K562 (cell line): Measurements from ENCODE around the gene ZFYVE1.
"Not testable (repeated sequence)": the region's sequence is repeated elsewhere in the genome, so short reads cannot be mapped to it uniquely, and the experiment has no call there.

Source experiments
- ASH1L ChIP-seq: fragments of 450-650 bp; IDR thresholded peaks from 2 replicates; pipeline ENCODE4 v1.6.1; 2018; ENCODE audit warnings: borderline replicate concordance, mild to moderate bottlenecking, low read depth; ENCODE audit not compliant: partially characterized antibody
- EGR1 ChIP-seq: fragments of 450-650 bp; conservative IDR thresholded peaks from 2 replicates; pipeline ENCODE4 v1.6.1; 2017; ENCODE audit warnings: mild to moderate bottlenecking
- NFATC3 ChIP-seq: fragments of 450-650 bp; IDR thresholded peaks from 2 replicates; pipeline ENCODE4 v1.6.1; 2017; ENCODE audit warnings: mild to moderate bottlenecking
- U2AF1 ChIP-seq: fragments of 200-400 bp; formaldehyde crosslinking; optimal IDR thresholded peaks from 2 replicates; pipeline ENCODE3; 2017; ENCODE audit warnings: mild to moderate bottlenecking, low read depth, low read length, moderate library complexity

GRCh38 chr14:73011189-73011588 is 15.7 kb downstream of the ZFYVE1 start:
- TF ChIP-seq EGR1, NFATC3, ASH1L, U2AF1: not testable (repeated sequence)
